ENCODE measurements around the gene RRP8.

Gene RRP8

GRCh38 chr11:6566704-6567370 lies 36.6 kb downstream of the RRP8 start:
- DNase-seq = no peak

- no peak for DNase-seq
These were observed 37.3 kb downstream of the RRP8 start for GRCh38 chr11:6565988-6566703.

GRCh38 chr11:6565325-6565724 lies 38.1 kb downstream of the RRP8 start:
- no peak for DNase-seq

- no peak for DNase-seq
These were observed 39.7 kb downstream of the RRP8 start for GRCh38 chr11:6563667-6564066.

- DNase-seq = no peak
These were observed 40.2 kb downstream of the RRP8 start for GRCh38 chr11:6563121-6563619.

- DNase-seq = no peak
These were observed 42.1 kb downstream of the RRP8 start for GRCh38 chr11:6561288-6561687.

GRCh38 chr11:6559369-6559768 lies 44.0 kb downstream of the RRP8 start:
- no peak for DNase-seq

- DNase-seq = no peak
These were observed 45.4 kb downstream of the RRP8 start for GRCh38 chr11:6557761-6558674.

GRCh38 chr11:6557063-6557462 lies 46.4 kb downstream of the RRP8 start:
- no peak for DNase-seq

- no peak for DNase-seq
These were observed 47.1 kb downstream of the RRP8 start for GRCh38 chr11:6556139-6556949.

GRCh38 chr11:6554828-6555706 lies 48.3 kb downstream of the RRP8 start:
- DNase-seq = no peak

- no peak for DNase-seq
These were observed 49.8 kb downstream of the RRP8 start for GRCh38 chr11:6553634-6554033.

GRCh38 chr11:6548641-6549040 lies 54.8 kb downstream of the RRP8 start:
- DNase-seq = no peak

- DNase-seq = no peak
These were observed 55.3 kb downstream of the RRP8 start for GRCh38 chr11:6548121-6548520.

- DNase-seq = no peak
These were observed 56.2 kb downstream of the RRP8 start for GRCh38 chr11:6547177-6547576.

GRCh38 chr11:6546735-6547134 lies 56.7 kb downstream of the RRP8 start:
- DNase-seq = no peak

GRCh38 chr11:6545917-6546605 lies 57.4 kb downstream of the RRP8 start:
- DNase-seq = no peak
